Esophagus mucosa (tissue), 1 donor: ENCODE data around the gene CYP26A1. TPM values are rescaled to one million over a fixed set of nuclear protein-coding genes. Genes with fewer than 3 reads are reported as not detected.

Source experiments
- ATAC-seq: fragments of 200-7000 bp; cut with Tn5 transposase; one replicate; pipeline ENCODE4 v1.9.1; 2020
- total RNA-seq: library from RNA; stranded (reverse); gene quantifications from one replicate; pipeline ENCODE4 v1.2.4, GENCODE V29; 2023
- donor health status: DM: yes; HTN: yes; CAD: no.

The CYP26A1 gene
- total RNA-seq, 1 donor from 2014 or later = not detected

DNA sequence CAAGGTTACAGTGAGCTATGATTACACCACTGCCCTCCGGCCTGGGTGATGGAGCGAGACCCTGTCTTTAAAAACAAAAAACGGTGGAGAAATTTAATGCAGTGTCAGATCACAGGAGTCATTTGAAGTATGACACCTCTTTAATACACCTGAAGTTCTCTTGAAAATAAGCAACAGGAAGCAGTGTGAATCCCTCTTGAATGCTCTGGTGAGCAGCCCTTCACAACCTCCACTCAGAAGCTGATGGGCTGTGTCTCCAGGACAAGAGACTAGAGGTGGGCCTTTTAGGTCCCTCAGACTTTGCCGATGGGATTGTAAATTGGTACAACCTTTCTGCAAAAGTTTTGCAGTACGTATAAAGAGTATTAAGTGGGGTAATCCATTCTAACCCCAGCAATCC is 50.1 kb downstream of the CYP26A1 start:
- no peak for ATAC-seq

DNA sequence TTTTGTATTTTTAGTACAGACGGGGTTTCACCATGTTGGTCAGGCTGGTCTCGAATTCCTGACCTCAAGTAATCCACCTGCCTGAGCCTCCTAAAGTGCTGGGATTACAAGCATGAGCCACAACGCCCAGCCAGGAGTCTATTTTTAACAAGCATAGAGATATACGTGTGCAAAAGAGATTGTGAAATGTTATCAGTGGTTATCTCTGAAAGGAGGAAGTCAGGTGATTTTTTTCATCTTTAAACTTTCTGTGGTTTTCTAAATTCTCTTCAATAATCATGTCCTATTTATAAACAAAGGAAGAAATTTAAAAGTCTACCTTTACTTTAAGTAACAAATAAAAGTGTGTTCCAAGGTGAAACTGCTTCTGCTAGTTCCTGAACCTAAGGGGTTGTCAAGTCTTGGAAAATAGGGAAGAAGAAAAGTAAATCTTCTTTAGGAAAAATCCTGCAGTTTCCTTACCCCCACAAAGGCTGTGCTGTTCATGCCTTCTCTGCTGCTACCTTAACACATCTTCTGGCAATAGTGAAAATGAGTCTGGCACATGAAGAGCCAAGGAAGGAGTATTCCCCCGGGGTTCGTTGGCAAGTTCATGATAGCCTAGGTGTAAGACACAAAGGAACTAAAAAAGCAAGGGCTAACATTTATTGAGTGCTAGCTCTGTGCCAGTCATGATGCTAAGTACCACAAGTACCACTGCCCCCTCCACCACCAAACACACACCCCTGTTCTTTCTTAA is 51.1 kb downstream of the CYP26A1 start:
- ATAC-seq = no peak

DNA sequence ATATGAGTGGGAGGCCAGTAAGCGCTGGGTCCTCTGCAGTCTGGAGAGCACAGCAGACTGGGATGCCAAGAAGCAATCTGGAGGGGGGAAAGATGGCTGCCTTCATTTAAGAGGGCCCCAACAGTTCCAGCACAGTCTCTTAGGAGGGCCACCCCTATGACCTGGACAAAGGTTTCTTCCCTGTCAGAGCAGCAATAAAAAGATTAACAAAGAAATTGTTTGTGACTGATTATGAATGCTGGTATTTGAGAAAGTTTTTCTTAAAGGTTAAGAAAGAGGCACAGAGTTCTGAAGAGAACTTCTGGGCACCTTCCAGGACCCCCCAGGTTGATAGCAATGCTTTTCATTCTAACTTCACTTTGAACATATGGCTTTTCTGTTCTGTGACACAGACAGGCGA is 52.3 kb downstream of the CYP26A1 start:
- ATAC-seq = no peak

DNA sequence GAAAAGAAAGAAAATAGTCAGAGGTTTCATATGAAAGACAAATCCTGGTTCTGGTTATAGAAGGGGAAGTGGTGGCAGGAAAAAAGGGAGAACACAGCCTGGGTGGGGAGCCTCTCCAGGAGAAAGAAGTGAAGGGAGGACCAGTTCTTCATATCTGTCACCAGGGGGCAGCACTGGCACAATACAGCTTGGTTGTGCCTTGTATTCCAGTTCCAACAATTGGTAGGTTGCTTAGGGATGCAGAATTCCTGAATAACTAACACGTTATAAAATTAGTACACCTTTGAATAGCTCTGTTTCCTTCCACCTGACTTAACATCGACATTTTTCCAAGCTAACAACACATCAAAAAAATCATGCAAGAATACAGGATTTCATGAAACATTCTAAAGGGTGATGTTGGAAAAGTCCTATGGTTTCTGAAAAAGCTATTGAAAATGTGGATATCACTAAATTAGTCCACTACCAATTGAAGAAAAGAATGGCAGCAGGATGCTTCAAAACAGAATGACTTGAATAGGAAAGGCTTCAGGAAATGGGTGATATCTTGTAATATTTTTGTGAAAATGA is 52.9 kb downstream of the CYP26A1 start:
- no peak for ATAC-seq

Other genes with a start within 250 kb of the CYP26A1 start
- gene EXOC6, start 225.4 kb upstream of the CYP26A1 start, total RNA-seq = 3.1 TPM
- not detected for gene CYP26C1, start 13.1 kb upstream of the CYP26A1 start, total RNA-seq